Activated CD4-positive, alpha-beta T cell treated with anti-CD3 and anti-CD28 coated beads, Interleukin-2, Interleukin-4, amounts not matched to agents 100 ng/mL and 50 ng/mL, durations not matched to agents 16 hours and 8 hours (primary cell): ENCODE results near the gene PARM1.
"Not testable (repeated sequence)": the region's sequence is repeated elsewhere in the genome, so short reads cannot be mapped to it uniquely, and the experiment has no call there.

Experiments
- DNase-seq: peaks from one replicate; pipeline ENCODE4 v3.0.0-alpha.2; 2020; ENCODE audit warnings: low spot score

The PARM1 gene

GRCh38 chr4:74983253-74983635 is 50.3 kb downstream of the PARM1 start:
- no peak for DNase-seq

GRCh38 chr4:74990276-74990875 is 57.5 kb downstream of the PARM1 start:
- no peak for DNase-seq

- DNase-seq = not testable (repeated sequence)
Observed at GRCh38 chr4:74994436-74994835, 61.5 kb downstream of the PARM1 start.

- no peak for DNase-seq
Observed at GRCh38 chr4:74996996-74997395, 64.1 kb downstream of the PARM1 start.

- no peak for DNase-seq
Observed at GRCh38 chr4:74997948-74998729, 65.2 kb downstream of the PARM1 start.

GRCh38 chr4:74999714-75000309 is 66.9 kb downstream of the PARM1 start:
- DNase-seq = no peak

- no peak for DNase-seq
Observed at GRCh38 chr4:75001871-75002270, 69.0 kb downstream of the PARM1 start.

GRCh38 chr4:75002381-75002780 is 69.5 kb downstream of the PARM1 start:
- no peak for DNase-seq

GRCh38 chr4:75003979-75004378 is 71.1 kb downstream of the PARM1 start:
- DNase-seq = no peak

- no peak for DNase-seq
Observed at GRCh38 chr4:75004755-75005668, 72.1 kb downstream of the PARM1 start.

GRCh38 chr4:75005727-75006126 is 72.8 kb downstream of the PARM1 start:
- no peak for DNase-seq

GRCh38 chr4:75007891-75008290 is 75.0 kb downstream of the PARM1 start:
- no peak for DNase-seq

GRCh38 chr4:75009138-75009537 is 76.2 kb downstream of the PARM1 start:
- no peak for DNase-seq

GRCh38 chr4:75011131-75011795 is 78.3 kb downstream of the PARM1 start:
- no peak for DNase-seq

- DNase-seq = no peak
Observed at GRCh38 chr4:75015627-75016026, 82.7 kb downstream of the PARM1 start.

GRCh38 chr4:75016472-75016871 is 83.6 kb downstream of the PARM1 start:
- DNase-seq = no peak

- DNase-seq = no peak
Observed at GRCh38 chr4:75018811-75019479, 86.0 kb downstream of the PARM1 start.

GRCh38 chr4:75025431-75025830 is 92.5 kb downstream of the PARM1 start:
- no peak for DNase-seq

GRCh38 chr4:75028196-75028854 is 95.4 kb downstream of the PARM1 start:
- DNase-seq = no peak

- no peak for DNase-seq
Observed at GRCh38 chr4:75030028-75030427, 97.1 kb downstream of the PARM1 start.
